ENCODE data around the gene NFATC2.

NFATC2 gene

GRCh38 chr20:51529081-51529681 is 13.3 kb downstream of the NFATC2 start:
- Histone ChIP-seq H3K36me3 (ENCODE audit: control insufficient read depth in 2 of 2, insufficient read depth in 2 of 2, low read length in 2 of 2) (no peaks in the 10 kb centered on the region), H3K27me3 (ENCODE audit: control insufficient read depth in 1 of 2, insufficient read depth in 2 of 2, low read length in 2 of 2) (no peaks in the 10 kb centered on the region), H3K27ac (ENCODE audit: low read length) (no peak overlapping the region), H3K9ac (ENCODE audit: low read length in 2 of 2) (no peak overlapping the region), H3K9me3 (ENCODE audit: control insufficient read depth in 2 of 2, low read length in 2 of 2) (no peaks in the 10 kb centered on the region), H3K4me3 (ENCODE audit: low read length in 2 of 2) (peak overlapping the region in 1 of 2 donors; percentile 47), H3K4me1 (ENCODE audit: control insufficient read depth, insufficient read depth, low read length) (peaks cover 6% of the 10 kb centered on the region)

- no peaks in the 10 kb centered on the region for H3K36me3 ChIP-seq (ENCODE audit: control insufficient read depth in 2 of 2, insufficient read depth in 2 of 2, low read length in 2 of 2)
- H3K27me3 ChIP-seq (ENCODE audit: control insufficient read depth in 1 of 2, insufficient read depth in 2 of 2, low read length in 2 of 2), result no peaks in the 10 kb centered on the region
- H3K4me3 ChIP-seq (ENCODE audit: low read length in 2 of 2), result peak overlapping the region in 1 of 2 donors; percentile 47
- H3K9ac ChIP-seq (ENCODE audit: low read length in 2 of 2), result no peak overlapping the region
- H3K9me3 ChIP-seq (ENCODE audit: control insufficient read depth in 2 of 2, low read length in 2 of 2), result no peaks in the 10 kb centered on the region
- H3K4me1 ChIP-seq (ENCODE audit: control insufficient read depth, insufficient read depth, low read length), result peaks cover 6% of the 10 kb centered on the region
- no peak overlapping the region for H3K27ac ChIP-seq (ENCODE audit: low read length)
Measured at GRCh38 chr20:51528263-51529027, 14.1 kb downstream of the NFATC2 start.

GRCh38 chr20:51526754-51527153 is 15.8 kb downstream of the NFATC2 start:
- H3K27me3 ChIP-seq (ENCODE audit: control insufficient read depth in 1 of 2, insufficient read depth in 2 of 2, low read length in 2 of 2), result no peaks in the 10 kb centered on the region
- H3K4me1 ChIP-seq (ENCODE audit: control insufficient read depth, insufficient read depth, low read length), result no peaks in the 10 kb centered on the region
- H3K9ac ChIP-seq (ENCODE audit: low read length in 2 of 2), result no peak overlapping the region
- no peaks in the 10 kb centered on the region for H3K9me3 ChIP-seq (ENCODE audit: control insufficient read depth in 2 of 2, low read length in 2 of 2)
- H3K27ac ChIP-seq (ENCODE audit: low read length), result no peak overlapping the region
- no peaks in the 10 kb centered on the region for H3K36me3 ChIP-seq (ENCODE audit: control insufficient read depth in 2 of 2, insufficient read depth in 2 of 2, low read length in 2 of 2)
- no peak overlapping the region for H3K4me3 ChIP-seq (ENCODE audit: low read length in 2 of 2)

GRCh38 chr20:51526106-51526470 is 16.4 kb downstream of the NFATC2 start:
- Histone ChIP-seq H3K4me3 (ENCODE audit: low read length in 2 of 2) (no peak overlapping the region), H3K9me3 (ENCODE audit: control insufficient read depth in 2 of 2, low read length in 2 of 2) (no peaks in the 10 kb centered on the region), H3K4me1 (ENCODE audit: control insufficient read depth, insufficient read depth, low read length) (no peaks in the 10 kb centered on the region), H3K27ac (ENCODE audit: low read length) (no peak overlapping the region), H3K27me3 (ENCODE audit: control insufficient read depth in 1 of 2, insufficient read depth in 2 of 2, low read length in 2 of 2) (no peaks in the 10 kb centered on the region), H3K9ac (ENCODE audit: low read length in 2 of 2) (no peak overlapping the region), H3K36me3 (ENCODE audit: control insufficient read depth in 2 of 2, insufficient read depth in 2 of 2, low read length in 2 of 2) (no peaks in the 10 kb centered on the region)

- Histone ChIP-seq H3K9me3 (ENCODE audit: control insufficient read depth in 2 of 2, low read length in 2 of 2) (no peaks in the 10 kb centered on the region), H3K36me3 (ENCODE audit: control insufficient read depth in 2 of 2, insufficient read depth in 2 of 2, low read length in 2 of 2) (no peaks in the 10 kb centered on the region), H3K27me3 (ENCODE audit: control insufficient read depth in 1 of 2, insufficient read depth in 2 of 2, low read length in 2 of 2) (no peaks in the 10 kb centered on the region), H3K27ac (ENCODE audit: low read length) (no peak overlapping the region), H3K4me3 (ENCODE audit: low read length in 2 of 2) (no peak overlapping the region), H3K4me1 (ENCODE audit: control insufficient read depth, insufficient read depth, low read length) (no peaks in the 10 kb centered on the region), H3K9ac (ENCODE audit: low read length in 2 of 2) (no peak overlapping the region)
Measured at GRCh38 chr20:51525241-51526105, 17.0 kb downstream of the NFATC2 start.

- Histone ChIP-seq H3K27me3 (ENCODE audit: control insufficient read depth in 1 of 2, insufficient read depth in 2 of 2, low read length in 2 of 2) (no peaks in the 10 kb centered on the region), H3K9ac (ENCODE audit: low read length in 2 of 2) (no peak overlapping the region), H3K4me3 (ENCODE audit: low read length in 2 of 2) (no peak overlapping the region), H3K4me1 (ENCODE audit: control insufficient read depth, insufficient read depth, low read length) (no peaks in the 10 kb centered on the region), H3K36me3 (ENCODE audit: control insufficient read depth in 2 of 2, insufficient read depth in 2 of 2, low read length in 2 of 2) (no peaks in the 10 kb centered on the region), H3K27ac (ENCODE audit: low read length) (no peak overlapping the region), H3K9me3 (ENCODE audit: control insufficient read depth in 2 of 2, low read length in 2 of 2) (no peaks in the 10 kb centered on the region)
Measured at GRCh38 chr20:51523276-51524013, 19.1 kb downstream of the NFATC2 start.

- no peaks in the 10 kb centered on the region for H3K9me3 ChIP-seq (ENCODE audit: control insufficient read depth in 2 of 2, low read length in 2 of 2)
- no peak overlapping the region for H3K9ac ChIP-seq (ENCODE audit: low read length in 2 of 2)
- H3K27me3 ChIP-seq (ENCODE audit: control insufficient read depth in 1 of 2, insufficient read depth in 2 of 2, low read length in 2 of 2), result no peaks in the 10 kb centered on the region
- no peak overlapping the region for H3K27ac ChIP-seq (ENCODE audit: low read length)
- H3K4me1 ChIP-seq (ENCODE audit: control insufficient read depth, insufficient read depth, low read length), result no peaks in the 10 kb centered on the region
- no peak overlapping the region for H3K4me3 ChIP-seq (ENCODE audit: low read length in 2 of 2)
- no peaks in the 10 kb centered on the region for H3K36me3 ChIP-seq (ENCODE audit: control insufficient read depth in 2 of 2, insufficient read depth in 2 of 2, low read length in 2 of 2)
Measured at GRCh38 chr20:51522207-51522606, 20.3 kb downstream of the NFATC2 start.

GRCh38 chr20:51517839-51518238 is 24.7 kb downstream of the NFATC2 start:
- Histone ChIP-seq H3K9me3 (ENCODE audit: control insufficient read depth in 2 of 2, low read length in 2 of 2) (no peaks in the 10 kb centered on the region), H3K27ac (ENCODE audit: low read length) (no peak overlapping the region), H3K4me1 (ENCODE audit: control insufficient read depth, insufficient read depth, low read length) (no peaks in the 10 kb centered on the region), H3K9ac (ENCODE audit: low read length in 2 of 2) (no peak overlapping the region), H3K4me3 (ENCODE audit: low read length in 2 of 2) (no peak overlapping the region), H3K27me3 (ENCODE audit: control insufficient read depth in 1 of 2, insufficient read depth in 2 of 2, low read length in 2 of 2) (no peaks in the 10 kb centered on the region), H3K36me3 (ENCODE audit: control insufficient read depth in 2 of 2, insufficient read depth in 2 of 2, low read length in 2 of 2) (peaks cover 0 to 2% of the 10 kb centered on the region in 2 donors)

GRCh38 chr20:51516855-51517254 is 25.7 kb downstream of the NFATC2 start:
- Histone ChIP-seq H3K9me3 (ENCODE audit: control insufficient read depth in 2 of 2, low read length in 2 of 2) (no peaks in the 10 kb centered on the region), H3K4me3 (ENCODE audit: low read length in 2 of 2) (no peak overlapping the region)

GRCh38 chr20:51514836-51515235 is 27.7 kb downstream of the NFATC2 start:
- no peaks in the 10 kb centered on the region for H3K4me1 ChIP-seq (ENCODE audit: control insufficient read depth, insufficient read depth, low read length)
- no peak overlapping the region for H3K9ac ChIP-seq (ENCODE audit: low read length in 2 of 2)
- peaks cover 0 to 2% of the 10 kb centered on the region in 2 donors for H3K36me3 ChIP-seq (ENCODE audit: control insufficient read depth in 2 of 2, insufficient read depth in 2 of 2, low read length in 2 of 2)
- no peaks in the 10 kb centered on the region for H3K9me3 ChIP-seq (ENCODE audit: control insufficient read depth in 2 of 2, low read length in 2 of 2)
- no peak overlapping the region for H3K27ac ChIP-seq (ENCODE audit: low read length)
- no peak overlapping the region for H3K4me3 ChIP-seq (ENCODE audit: low read length in 2 of 2)
- H3K27me3 ChIP-seq (ENCODE audit: control insufficient read depth in 1 of 2, insufficient read depth in 2 of 2, low read length in 2 of 2), result no peaks in the 10 kb centered on the region

More at GRCh38 chr20:51516855-51517254, 25.7 kb downstream of the NFATC2 start:
- Histone ChIP-seq H3K9ac (ENCODE audit: low read length in 2 of 2) (no peak overlapping the region), H3K36me3 (ENCODE audit: control insufficient read depth in 2 of 2, insufficient read depth in 2 of 2, low read length in 2 of 2) (peaks cover 0 to 2% of the 10 kb centered on the region in 2 donors), H3K27ac (ENCODE audit: low read length) (no peak overlapping the region), H3K27me3 (ENCODE audit: control insufficient read depth in 1 of 2, insufficient read depth in 2 of 2, low read length in 2 of 2) (no peaks in the 10 kb centered on the region), H3K4me1 (ENCODE audit: control insufficient read depth, insufficient read depth, low read length) (no peaks in the 10 kb centered on the region)

All from stomach smooth muscle (tissue), 2 donors.